ENCODE data around the gene PACRG. TPM values are rescaled to one million over a fixed set of nuclear protein-coding genes. Genes with fewer than 3 reads are reported as not detected.

PACRG gene
- polyA plus RNA-seq, 3 donors, result not detected

- H3K27me3 Mint-ChIP-seq (ENCODE audit: low read depth in 3 of 3), result peaks cover 0 to 5% (median 2%) of the 10 kb centered on the region in 3 donors
- H3K27ac ChIP-seq (ENCODE audit: low read depth in 1 of 2, low read length in 2 of 2), result no peak overlapping the region
- H3K9me3 ChIP-seq (replicated peaks in 1 of 2; ENCODE audit: control insufficient read depth in 1 of 2, insufficient read depth in 1 of 2, low read length in 2 of 2), result no peaks in the 10 kb centered on the region
- no peak overlapping the region for H3K4me3 ChIP-seq (replicated peaks in 1 of 3; ENCODE audit: low read depth in 2 of 3, low read length in 3 of 3)
- no peak for DNase-seq
- H3K4me1 ChIP-seq (ENCODE audit: control insufficient read depth in 1 of 2, insufficient read depth in 2 of 2, low read length in 2 of 2), result no peaks in the 10 kb centered on the region
- no peaks in the 10 kb centered on the region for H3K36me3 Mint-ChIP-seq
- no peak overlapping the region for H2AFZ ChIP-seq (ENCODE audit: insufficient read depth, low read depth, low read length, poor library complexity, severe bottlenecking)
- no peaks in the 10 kb centered on the region for H3K4me1 Mint-ChIP-seq
- no peak overlapping the region for H3K4me2 ChIP-seq (replicated peaks; ENCODE audit: extremely low read depth, low read length, poor library complexity, severe bottlenecking)
- no peak overlapping the region for H3K9ac ChIP-seq (ENCODE audit: insufficient read depth, low read length, poor library complexity, severe bottlenecking)
- H3K36me3 ChIP-seq (replicated peaks in 1 of 2; ENCODE audit: control insufficient read depth in 1 of 2, insufficient read depth in 2 of 2, low read length in 2 of 2), result no peaks in the 10 kb centered on the region
- H3K27me3 ChIP-seq (ENCODE audit: control insufficient read depth in 2 of 2, insufficient read depth in 2 of 2, low read length in 2 of 2), result no peaks in the 10 kb centered on the region
- intact Hi-C loops (cut with micrococcal nuclease), result no loop called here
- H3K79me2 ChIP-seq (ENCODE audit: insufficient read depth, low read length), result no peaks in the 10 kb centered on the region
- H4K20me1 ChIP-seq (ENCODE audit: insufficient read depth, low read length), result no peaks in the 10 kb centered on the region
- H3K27ac Mint-ChIP-seq, result no peak overlapping the region
- no peak for TF ChIP-seq CTCF (IDR thresholded peaks at IDR 0.05)
- H3K9me3 Mint-ChIP-seq, result peaks cover 0 to 3% (median 0%) of the 10 kb centered on the region in 7 donors
- WGBS (ENCODE audit: insufficient coverage), result 87% methylated on average over 11 of the region's 11 CpGs
- no peak overlapping the region for H3K4me3 Mint-ChIP-seq
Observed at GRCh38 chr6:163162007-163162873, 434.5 kb downstream of the PACRG start.

GRCh38 chr6:163162874-163163213, 435.1 kb downstream of the PACRG start:
- H3K27ac ChIP-seq (ENCODE audit: low read depth in 1 of 2, low read length in 2 of 2), result no peak overlapping the region
- peaks cover 0 to 5% (median 2%) of the 10 kb centered on the region in 3 donors for H3K27me3 Mint-ChIP-seq (ENCODE audit: low read depth in 3 of 3)
- no peak overlapping the region for H3K9ac ChIP-seq (ENCODE audit: insufficient read depth, low read length, poor library complexity, severe bottlenecking)
- H3K4me3 ChIP-seq (replicated peaks in 1 of 3; ENCODE audit: low read depth in 2 of 3, low read length in 3 of 3), result no peak overlapping the region
- no peak overlapping the region for H3K4me2 ChIP-seq (replicated peaks; ENCODE audit: extremely low read depth, low read length, poor library complexity, severe bottlenecking)
- no peak overlapping the region for H2AFZ ChIP-seq (ENCODE audit: insufficient read depth, low read depth, low read length, poor library complexity, severe bottlenecking)
- no peak overlapping the region for H3K4me3 Mint-ChIP-seq
- no peaks in the 10 kb centered on the region for H3K4me1 Mint-ChIP-seq
- H3K4me1 ChIP-seq (ENCODE audit: control insufficient read depth in 1 of 2, insufficient read depth in 2 of 2, low read length in 2 of 2), result no peaks in the 10 kb centered on the region
- H3K9me3 ChIP-seq (replicated peaks in 1 of 2; ENCODE audit: control insufficient read depth in 1 of 2, insufficient read depth in 1 of 2, low read length in 2 of 2), result no peaks in the 10 kb centered on the region
- no peak for TF ChIP-seq CTCF (IDR thresholded peaks at IDR 0.05)
- no peaks in the 10 kb centered on the region for H3K27me3 ChIP-seq (ENCODE audit: control insufficient read depth in 2 of 2, insufficient read depth in 2 of 2, low read length in 2 of 2)
- H3K79me2 ChIP-seq (ENCODE audit: insufficient read depth, low read length), result no peaks in the 10 kb centered on the region
- 94% methylated on average over 5 of the region's 6 CpGs for WGBS (ENCODE audit: insufficient coverage)
- no peak for DNase-seq
- intact Hi-C loops (cut with micrococcal nuclease), result no loop called here
- no peaks in the 10 kb centered on the region for H3K36me3 Mint-ChIP-seq
- no peak overlapping the region for H3K27ac Mint-ChIP-seq
- H3K36me3 ChIP-seq (replicated peaks in 1 of 2; ENCODE audit: control insufficient read depth in 1 of 2, insufficient read depth in 2 of 2, low read length in 2 of 2), result no peaks in the 10 kb centered on the region
- no peaks in the 10 kb centered on the region for H4K20me1 ChIP-seq (ENCODE audit: insufficient read depth, low read length)
- peaks cover 0 to 3% (median 0%) of the 10 kb centered on the region in 7 donors for H3K9me3 Mint-ChIP-seq
